NCI-H446 treated with DMSO at 0.1 percent for 48 hours (cell line): ENCODE data around the gene CHN2.

Experiments
- DNase-seq: peaks from one replicate; lab custom pipeline; 2025; lab: John Stamatoyannopoulos, UW

CHN2 gene

GRCh38 chr7:29228289-29229011, 33.9 kb downstream of the CHN2 start:
- DNase-seq = no peak

GRCh38 chr7:29229066-29229465, 34.5 kb downstream of the CHN2 start:
- DNase-seq = no peak

GRCh38 chr7:29229946-29230345, 35.4 kb downstream of the CHN2 start:
- DNase-seq = no peak

GRCh38 chr7:29230871-29231345, 36.3 kb downstream of the CHN2 start:
- no peak for DNase-seq

GRCh38 chr7:29231671-29232232, 37.2 kb downstream of the CHN2 start:
- DNase-seq = no peak

- DNase-seq = no peak
Observed at GRCh38 chr7:29234438-29234837, 39.9 kb downstream of the CHN2 start.

GRCh38 chr7:29236071-29236580, 41.6 kb downstream of the CHN2 start:
- no peak for DNase-seq

- no peak for DNase-seq
Observed at GRCh38 chr7:29236649-29237048, 42.1 kb downstream of the CHN2 start.

GRCh38 chr7:29237489-29237888, 42.9 kb downstream of the CHN2 start:
- no peak for DNase-seq

- no peak for DNase-seq
Observed at GRCh38 chr7:29239638-29240037, 45.1 kb downstream of the CHN2 start.

GRCh38 chr7:29242265-29242664, 47.7 kb downstream of the CHN2 start:
- no peak for DNase-seq

GRCh38 chr7:29243910-29244655, 49.5 kb downstream of the CHN2 start:
- DNase-seq = no peak

- DNase-seq = no peak
Observed at GRCh38 chr7:29247224-29247962, 52.8 kb downstream of the CHN2 start.

- DNase-seq = no peak
Observed at GRCh38 chr7:29247963-29248236, 53.3 kb downstream of the CHN2 start.

GRCh38 chr7:29248713-29249382, 54.3 kb downstream of the CHN2 start:
- no peak for DNase-seq

GRCh38 chr7:29249383-29249750, 54.8 kb downstream of the CHN2 start:
- no peak for DNase-seq

GRCh38 chr7:29249860-29250259, 55.3 kb downstream of the CHN2 start:
- DNase-seq = no peak

- DNase-seq = no peak
Observed at GRCh38 chr7:29253225-29253624, 58.6 kb downstream of the CHN2 start.

- DNase-seq = no peak
Observed at GRCh38 chr7:29254591-29254990, 60.0 kb downstream of the CHN2 start.

GRCh38 chr7:29255199-29255878, 60.8 kb downstream of the CHN2 start:
- DNase-seq = no peak

GRCh38 chr7:29255906-29256692, 61.5 kb downstream of the CHN2 start:
- no peak for DNase-seq
